OCI-M2 (cell line): ENCODE results near the gene PYROXD2.

ENCODE experiments used
- DNase-seq: peaks from one replicate; lab custom pipeline; 2025; ENCODE audit not compliant: unreplicated experiment; lab: John Stamatoyannopoulos, UW

The PYROXD2 gene

DNA sequence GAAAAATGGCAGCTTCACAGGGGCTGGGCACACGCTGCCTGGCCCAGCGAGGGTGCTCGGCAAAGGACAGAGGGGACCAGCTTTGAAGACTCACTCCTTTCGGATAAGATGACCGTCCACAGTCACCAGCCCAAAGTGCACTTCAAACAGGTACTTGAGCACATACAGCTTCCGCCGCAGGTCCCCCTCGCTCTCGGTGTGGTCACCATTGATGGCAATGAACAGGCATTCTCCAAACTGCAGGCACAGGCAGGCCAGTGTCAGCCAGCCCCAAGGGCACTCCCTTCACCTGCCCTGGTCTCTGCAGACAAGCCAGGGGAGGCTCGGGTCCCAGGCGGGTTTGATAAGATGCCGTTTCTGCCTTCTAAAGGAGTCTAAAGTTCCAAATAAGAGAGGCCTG is 20.2 kb upstream of the PYROXD2 start:
- DNase-seq, result no peak

DNA sequence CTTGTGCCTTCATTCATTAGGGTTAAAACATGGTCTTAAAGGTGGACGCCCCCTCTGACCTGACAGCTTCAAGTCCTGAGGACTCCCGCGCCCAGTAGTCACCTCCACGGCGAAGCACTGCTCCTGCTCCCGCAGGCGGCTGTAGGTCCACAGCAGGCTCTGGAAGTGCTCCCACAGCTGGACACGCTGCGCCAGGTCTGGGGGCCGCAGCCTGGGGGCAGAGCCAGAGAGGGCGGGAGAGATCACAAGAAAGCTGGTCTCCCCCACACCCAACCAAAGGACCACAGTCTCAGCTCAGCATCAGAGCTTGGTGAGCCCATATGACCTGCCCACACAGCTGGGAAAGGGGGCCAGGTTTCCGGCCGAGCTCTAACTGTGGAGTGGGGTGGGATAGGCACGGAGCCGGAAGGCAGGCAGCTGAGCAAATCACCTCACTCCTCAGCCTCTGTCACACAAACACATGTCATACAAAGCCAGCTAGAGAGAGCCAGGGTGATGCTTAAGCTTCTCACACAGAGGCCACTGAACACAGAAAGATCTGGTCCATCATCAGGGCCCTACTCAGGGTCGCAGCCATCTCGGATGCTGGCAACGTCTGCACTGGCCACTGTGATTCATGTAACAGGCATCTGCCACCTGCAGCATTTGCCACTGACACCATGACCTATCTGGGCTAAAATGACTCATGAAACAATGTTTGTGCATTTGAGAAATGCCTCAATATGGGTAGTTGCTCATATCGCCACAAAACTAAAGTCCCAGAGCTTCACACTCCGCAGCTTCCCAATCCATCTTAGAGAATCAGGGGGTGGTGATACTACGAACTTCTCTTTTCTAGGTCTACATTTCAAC is 19.1 kb upstream of the PYROXD2 start:
- DNase-seq, result no peak

DNA sequence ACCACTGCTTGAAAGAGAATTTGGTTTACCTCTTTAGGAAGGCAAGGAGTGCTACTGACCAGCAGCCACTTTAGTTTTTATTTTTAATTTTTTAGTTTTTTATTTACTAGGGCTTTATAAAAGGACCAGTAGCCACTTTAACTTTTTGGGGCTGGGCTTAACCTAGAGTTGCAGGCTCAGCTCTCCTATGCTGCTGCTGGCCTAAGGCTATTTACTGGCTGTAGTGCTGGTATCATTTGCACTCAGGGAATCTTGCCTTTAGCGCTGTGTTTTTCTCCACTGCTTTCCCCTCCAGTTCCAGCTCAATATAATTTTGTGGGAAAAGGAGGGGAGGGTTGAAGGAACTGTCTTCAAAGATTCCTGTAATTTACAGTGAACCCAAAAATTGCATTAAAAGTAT is 18.4 kb upstream of the PYROXD2 start:
- no peak for DNase-seq

DNA sequence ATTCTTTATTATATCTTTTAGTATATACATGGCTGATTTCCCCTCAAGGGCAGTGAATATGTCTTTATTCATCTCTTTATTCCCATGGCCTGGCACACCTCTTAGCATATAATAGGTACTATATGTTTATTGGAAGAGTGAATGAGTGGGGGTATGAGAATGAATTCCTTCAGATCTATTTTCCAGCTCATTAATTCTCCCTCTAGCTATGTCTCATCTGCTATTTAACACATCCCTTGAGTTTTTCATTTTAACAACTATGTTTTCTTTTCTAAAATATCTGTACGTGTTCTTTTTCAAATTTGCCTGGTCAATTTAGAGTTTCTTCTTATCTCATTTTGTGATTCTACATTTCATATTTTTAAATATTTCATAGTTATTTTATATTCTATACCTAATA is 17.3 kb upstream of the PYROXD2 start:
- DNase-seq, result no peak

DNA sequence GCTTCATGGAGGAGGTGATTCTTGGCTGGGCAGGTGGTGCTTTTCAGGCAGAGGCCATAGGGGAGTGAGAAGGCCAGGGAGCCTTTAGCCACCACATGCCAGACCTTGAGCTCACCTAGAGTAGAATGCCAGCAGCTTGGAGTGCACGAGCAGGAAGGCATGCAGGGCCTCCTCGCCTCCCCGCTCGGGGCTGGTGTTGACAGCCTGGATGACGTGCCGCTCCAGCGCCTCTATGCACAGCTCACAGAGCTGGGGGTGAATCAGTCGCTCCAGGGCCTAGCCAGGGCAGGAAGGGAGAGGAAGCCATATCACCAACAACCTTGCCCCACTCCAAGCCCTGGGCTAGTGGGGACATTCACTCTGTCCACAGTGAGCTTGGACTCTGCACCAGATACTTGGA is 16.0 kb upstream of the PYROXD2 start:
- DNase-seq, result no peak

DNA sequence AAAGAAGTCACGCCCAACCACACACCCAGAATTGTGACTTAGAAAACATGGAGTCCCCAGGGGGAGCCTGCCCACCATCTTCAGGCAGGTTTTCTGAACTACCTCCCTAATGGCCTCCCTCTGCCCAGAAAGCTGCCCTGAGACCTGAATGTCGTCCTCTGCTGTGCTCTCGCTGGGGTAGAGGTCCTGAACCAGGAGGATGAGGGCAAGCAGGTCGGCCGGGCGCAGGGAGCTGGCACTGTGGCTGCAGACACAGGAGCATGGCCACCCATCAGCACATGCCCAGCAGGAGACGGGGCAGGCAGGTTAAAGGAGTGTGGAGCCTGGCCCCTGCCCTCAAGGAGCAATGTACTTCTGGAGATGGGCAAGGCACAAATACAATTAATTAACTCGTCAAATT is 15.4 kb upstream of the PYROXD2 start:
- no peak for DNase-seq

DNA sequence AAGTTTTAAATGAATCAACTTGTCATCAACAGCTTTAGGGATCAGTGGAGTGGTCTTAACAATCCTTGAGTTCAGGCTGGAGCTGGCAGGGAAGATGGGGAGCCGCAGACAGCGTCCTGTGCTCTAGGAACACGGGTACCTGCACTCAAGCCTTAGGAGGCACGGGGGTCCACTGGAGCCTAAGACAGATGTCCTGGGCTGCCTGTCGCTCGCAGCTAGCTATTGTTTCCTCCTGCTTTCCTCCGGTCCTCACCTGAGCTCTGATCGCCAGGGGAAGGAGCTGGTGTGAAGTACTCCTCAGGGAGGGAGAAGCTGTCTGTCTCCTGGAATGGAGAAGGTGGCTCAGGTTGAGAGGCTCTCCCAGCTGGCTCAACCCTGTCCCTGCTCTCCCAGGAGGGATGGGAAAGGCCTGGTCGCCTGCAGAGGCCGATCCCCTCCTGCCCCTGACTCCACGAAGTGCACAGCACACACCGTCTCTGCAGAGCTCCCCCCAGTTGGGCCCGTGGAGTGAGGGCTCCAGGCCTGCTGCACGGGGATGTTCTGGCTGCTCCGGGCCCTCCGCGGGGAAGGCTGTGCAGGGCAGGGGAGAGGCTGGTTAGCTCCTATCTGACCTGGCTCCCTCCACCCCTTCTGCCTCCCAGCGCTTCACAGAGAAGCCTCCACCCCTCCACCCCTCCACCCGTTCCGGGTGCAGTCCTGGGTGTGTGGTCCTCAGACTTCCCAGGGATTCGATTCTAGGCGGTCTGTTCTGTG is 14.5 kb upstream of the PYROXD2 start:
- DNase-seq, result no peak

DNA sequence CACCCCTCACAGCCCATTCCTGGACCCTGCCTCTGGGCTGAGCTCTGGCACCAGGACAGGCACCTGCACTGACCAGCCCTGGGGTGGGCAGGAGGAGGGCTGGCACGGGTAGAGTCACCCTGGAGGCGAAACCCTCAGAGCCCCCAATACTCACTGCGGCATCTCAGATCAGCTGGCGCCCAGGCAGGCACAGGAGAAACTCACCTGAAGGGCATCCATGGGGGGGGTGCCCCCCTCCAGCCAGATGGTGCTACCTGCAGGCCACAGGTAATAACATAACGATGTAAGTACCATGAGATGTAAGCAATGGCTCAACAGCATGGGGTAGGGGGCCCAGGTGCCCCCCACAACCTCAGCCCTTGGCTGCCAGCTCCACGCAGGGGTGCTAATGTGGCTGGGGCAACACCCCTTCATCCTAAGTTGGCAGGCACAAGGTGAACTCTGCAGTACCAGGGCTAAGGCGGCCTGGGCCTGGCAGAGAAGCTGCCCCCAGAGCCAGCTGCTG is 12.1 kb upstream of the PYROXD2 start:
- no peak for DNase-seq

DNA sequence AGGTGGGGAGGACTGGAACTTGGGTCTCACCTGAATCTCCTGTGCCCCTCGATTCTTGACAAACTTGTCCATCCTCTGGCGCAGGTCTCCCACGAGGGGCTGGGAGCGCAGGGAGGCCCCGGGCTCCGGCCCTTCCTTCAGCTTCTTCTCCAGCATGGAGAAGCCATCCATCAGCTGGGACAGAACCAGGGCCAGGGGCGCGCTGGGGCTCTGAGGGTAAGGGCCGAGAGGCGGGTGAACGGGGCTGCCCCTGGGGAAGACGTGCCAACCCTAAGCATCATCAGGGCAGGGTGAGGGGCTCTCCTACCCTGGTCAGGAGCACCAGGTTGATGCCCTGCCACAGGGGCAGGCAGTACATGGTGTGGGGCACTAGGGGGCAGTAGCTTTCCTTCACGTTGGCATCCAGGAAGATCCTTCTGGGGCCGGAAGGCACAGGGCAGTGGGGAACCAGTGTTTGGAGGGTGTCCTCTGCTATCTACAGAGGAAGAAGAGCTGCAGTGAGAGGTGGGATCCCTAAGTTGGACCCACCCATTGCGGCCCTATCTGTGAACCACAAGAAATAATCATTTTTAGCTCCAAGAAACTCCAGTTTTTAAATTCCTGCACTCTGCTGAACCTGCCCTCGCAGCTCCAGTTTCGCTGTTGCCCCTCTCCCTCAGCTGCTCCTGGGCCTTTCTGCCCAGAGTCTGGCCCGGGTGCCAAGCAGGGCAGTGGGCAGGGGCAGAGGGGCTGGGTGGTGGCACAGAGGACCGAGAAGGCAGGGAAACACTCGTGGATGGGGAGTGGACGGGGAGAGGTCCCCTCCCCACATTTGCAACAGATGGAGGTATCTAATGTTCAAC is 10.8 kb upstream of the PYROXD2 start:
- no peak for DNase-seq

DNA sequence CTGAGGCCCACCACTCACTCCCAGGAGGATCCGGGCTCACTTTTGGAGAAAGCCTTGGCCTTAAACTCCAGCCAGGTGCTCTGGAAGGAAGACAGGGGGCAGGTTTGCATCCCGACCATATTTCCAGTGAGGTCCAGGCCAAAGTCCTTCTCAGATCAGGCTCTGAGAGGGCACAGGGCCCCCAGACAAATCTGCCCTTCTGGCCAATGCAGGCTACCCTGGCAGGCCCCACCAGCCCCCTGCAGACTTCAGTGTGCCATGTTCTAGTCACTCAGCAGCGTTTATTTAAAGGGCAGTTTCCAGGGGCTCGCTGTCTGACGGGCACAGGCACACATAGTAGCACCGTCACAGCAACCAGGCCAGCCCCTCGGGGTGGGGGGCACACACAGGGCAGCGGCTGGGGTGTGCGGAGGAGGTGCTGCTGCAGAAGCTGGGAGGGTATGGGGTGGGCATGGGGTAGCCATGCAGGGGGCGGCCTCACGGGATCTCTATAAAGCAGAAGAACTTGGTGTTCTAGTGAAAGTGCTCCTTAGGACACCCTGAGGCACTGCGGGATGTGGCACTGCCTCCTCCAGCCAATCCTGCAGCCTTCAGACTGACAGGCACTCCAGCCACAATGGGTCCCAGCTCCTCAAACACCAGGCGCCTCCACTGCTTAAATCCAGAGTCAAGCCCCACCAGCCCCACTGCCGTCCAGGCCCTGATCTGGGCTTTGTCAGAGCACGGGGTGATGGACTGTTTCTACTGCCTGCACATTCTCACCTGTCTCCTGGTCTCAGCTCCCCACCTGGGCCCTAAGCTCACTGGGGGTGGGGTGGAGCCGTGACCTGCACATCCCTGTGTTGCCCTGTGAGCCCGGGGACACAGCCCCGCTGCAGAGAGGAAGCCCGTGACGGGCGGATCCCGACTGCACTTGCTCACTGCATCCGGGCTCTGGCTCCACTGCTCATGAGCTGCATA is 9.6 kb upstream of the PYROXD2 start:
- no peak for DNase-seq

DNA sequence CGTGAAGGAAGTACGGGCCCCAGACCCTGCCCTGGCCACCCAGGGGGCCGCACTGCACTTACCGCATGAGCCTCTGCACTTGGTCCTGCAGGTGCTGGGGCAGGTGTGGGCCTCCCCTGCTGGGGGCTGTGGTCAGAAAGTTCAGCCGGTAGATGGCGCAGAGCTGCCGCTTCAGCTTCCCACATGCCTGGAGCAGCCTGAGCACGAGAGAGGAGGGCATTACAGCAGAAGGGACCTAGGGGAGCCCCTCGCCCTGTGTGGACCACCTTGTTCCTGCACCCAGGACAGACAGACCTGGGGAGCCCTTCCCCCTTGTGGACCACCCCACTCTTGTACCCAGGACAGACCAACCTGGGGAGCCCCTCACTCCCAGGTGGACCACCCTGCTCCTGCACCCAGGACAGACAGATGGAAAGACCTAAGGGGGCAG is 8.7 kb upstream of the PYROXD2 start:
- DNase-seq, result no peak

DNA sequence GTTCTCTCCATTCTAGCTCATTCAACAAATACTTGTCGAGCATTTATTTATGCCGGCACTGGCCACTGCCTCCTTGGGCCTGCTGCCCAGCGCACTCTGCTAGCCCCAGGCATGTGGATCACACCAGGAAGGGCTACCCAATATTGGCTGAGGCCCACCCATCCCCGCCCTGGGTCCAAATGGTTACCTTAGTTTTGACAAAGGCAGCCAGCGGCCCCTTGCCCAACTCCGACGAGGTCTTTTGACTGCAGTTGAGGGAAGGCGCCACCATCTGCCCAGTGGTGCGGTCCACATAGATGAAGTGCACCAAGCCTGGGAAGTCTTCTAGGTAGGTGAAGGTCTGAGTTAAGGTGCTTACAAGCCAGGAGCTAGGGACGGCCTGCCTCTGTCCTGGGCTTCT is 7.2 kb upstream of the PYROXD2 start:
- DNase-seq, result no peak

DNA sequence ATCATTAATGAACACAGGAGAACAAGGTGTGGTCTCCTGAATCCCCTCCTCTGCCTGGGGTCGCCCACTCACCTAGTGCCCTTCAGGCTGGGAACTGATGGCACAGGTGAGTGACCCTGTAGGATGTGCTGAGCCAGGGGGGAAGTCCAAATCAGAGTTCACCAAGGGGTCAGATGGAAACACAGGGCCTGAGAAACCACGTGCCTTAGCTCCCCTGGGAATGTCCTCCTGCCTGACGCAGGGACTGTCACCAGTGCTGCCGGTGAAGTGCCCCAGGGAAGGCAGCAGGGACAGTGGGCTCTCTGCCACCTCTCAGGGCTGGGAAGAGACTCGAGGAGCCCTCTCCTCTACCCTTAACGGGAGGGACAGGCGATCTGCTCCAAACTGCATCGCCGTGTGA is 5.8 kb upstream of the PYROXD2 start:
- no peak for DNase-seq

DNA sequence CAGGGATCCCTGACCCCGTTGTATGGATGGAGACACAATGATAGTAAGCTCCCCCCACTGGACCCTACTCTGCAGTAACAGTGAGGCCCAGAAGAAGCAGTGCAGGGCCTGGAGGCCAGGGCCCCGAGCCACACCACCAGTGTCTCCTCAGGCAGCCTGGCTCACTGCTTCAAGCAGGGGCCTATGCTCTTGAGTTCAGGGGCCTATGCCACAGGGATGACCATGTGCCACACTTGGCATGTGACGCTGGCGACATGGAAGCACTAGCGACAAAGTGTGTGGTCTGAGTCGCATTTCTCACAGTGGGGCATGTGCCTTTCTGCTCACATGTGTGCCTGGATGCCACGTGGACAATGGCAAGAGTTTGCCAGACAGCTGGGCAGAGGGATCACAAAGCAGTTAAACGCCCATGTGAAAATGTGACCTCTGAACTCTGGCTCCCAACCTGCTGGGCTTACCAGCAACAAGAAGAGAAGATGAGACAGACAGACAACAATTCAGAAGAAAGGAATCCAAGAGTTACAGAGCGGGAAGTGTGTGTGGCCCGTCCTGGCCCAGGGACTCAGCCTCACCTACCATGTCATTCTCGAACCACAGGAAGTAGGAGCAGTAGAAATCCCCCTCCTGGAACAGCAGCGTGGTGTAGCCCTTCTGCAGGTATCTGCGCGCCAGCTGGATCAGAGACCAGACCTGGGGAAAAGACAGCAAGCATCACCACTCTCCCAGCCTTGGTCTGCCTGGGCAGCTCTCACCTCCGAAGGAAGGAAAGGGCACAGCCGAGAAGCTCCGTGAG is 4.7 kb upstream of the PYROXD2 start:
- no peak for DNase-seq

DNA sequence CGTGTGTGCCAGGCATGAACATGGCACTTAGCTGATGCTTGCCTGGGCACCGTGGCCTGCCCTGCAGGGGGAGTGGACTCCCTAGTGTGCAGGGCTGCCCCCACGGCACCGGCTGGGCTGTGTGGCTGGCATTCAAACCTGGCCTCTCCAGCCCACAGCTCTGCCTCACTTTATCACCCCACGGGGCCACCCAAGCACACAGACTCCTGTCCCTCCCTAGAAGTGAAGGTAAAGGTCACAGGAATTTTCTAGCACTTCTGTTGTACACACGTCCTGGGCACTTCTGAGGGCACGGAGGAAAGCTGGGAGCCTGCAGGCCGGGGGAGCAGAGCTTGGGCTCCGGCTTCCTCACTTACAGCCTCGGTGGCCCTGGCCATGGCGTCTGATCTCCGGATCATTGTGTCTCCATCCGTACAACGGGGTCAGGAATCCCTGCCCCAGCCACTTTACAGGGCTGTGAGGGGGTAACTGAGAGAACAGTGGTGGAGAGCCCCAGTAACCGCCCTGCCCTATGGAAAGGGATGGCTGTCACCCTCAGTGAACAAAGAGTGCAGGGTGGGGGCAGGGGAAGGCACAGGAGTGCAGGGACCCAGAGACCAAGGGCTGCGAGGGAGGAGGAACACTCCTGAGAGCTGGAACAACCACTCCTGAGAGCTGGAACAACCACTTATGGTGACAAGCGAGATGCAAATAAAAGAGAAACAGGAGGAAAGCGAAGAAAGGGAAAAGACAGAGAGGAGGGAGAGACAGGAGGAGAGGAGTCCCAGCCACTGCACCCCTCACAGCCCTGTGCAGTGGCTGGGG is 3.9 kb upstream of the PYROXD2 start:
- no peak for DNase-seq

DNA sequence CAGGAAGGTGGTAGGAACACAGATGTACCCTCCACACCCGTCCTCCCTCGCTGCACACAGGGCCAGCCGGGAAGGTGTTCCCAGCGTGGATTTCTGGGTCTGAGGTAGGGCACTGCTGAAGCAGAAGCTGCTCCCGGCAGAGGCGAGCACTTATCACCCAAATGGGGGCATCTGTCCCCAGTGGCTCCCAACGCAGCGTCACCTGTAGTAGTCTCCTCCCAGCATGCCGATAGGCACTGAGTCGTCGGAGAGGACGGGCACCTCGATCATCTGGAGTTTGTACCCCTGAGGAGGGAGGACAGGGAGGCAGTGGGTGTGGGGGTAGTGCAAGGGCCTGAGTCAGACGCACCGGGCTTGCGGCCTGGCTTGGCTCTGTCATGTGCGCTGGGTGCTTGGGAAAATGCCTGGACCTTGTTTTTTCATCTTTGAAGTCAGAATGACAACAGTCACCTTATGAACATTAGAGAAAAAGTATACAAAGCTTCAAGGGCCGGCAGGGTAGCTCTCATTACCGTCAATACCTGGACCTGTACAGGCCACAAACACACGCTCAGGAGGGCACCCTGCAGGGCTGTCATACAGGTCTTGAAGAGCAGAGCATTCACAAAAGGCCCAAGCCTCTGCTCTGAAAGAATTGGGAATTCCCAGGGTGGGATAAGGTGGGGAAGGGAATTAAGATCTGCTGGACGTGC is 3.1 kb upstream of the PYROXD2 start:
- DNase-seq, result no peak

DNA sequence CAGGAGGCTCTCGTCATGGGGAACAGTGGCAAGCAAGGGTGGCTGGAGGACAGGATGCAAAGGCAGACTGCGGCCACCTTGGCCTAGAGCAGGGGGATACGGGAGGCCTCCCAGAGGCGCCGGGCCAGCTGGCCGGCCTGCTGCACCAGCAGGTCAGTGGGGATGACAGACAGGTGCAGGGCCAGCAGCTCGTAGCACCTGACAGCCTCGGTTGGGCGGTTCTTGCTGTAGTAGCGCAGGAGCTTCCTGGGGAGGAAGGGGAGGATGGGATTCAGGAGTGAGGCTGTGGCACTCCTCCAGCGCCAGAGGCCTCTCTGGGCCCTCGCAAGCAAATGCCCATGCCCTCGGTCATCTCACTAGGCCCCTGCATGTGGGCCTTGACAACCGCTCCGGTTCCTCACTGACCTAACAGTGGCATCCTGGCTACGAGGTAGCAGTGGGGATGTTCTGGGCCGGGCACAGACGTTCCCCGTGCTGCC is 2.5 kb upstream of the PYROXD2 start:
- DNase-seq, result no peak
